ENCODE data around the gene GIMD1.

DNA sequence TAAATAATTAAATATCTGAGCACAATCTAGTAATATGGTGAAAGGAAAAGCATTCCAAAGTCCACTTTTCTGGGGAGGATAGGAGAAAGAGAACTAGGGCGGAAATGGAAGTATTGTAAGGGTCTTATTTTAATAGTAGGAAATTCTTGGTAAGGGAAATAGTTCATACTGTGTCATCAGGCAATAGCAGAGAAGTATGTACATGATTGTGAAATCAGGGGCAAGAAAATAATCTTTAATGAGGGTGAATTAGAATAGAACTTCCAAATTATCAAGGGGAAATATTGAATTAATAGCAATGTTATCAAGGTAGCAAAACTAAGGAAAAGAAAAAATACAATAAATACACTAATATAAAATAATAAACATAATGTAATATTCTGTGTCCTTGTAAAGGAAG, 14.8 kb downstream of the GIMD1 start:
- TF ChIP-seq, protein P1, sequence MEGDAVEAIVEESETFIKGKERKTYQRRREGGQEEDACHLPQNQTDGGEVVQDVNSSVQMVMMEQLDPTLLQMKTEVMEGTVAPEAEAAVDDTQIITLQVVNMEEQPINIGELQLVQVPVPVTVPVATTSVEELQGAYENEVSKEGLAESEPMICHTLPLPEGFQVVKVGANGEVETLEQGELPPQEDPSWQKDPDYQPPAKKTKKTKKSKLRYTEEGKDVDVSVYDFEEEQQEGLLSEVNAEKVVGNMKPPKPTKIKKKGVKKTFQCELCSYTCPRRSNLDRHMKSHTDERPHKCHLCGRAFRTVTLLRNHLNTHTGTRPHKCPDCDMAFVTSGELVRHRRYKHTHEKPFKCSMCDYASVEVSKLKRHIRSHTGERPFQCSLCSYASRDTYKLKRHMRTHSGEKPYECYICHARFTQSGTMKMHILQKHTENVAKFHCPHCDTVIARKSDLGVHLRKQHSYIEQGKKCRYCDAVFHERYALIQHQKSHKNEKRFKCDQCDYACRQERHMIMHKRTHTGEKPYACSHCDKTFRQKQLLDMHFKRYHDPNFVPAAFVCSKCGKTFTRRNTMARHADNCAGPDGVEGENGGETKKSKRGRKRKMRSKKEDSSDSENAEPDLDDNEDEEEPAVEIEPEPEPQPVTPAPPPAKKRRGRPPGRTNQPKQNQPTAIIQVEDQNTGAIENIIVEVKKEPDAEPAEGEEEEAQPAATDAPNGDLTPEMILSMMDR (IDR thresholded peaks at IDR 0.05; ENCODE audit: low read depth, low read length, poor library complexity, severe bottlenecking) = no peak
- TF ChIP-seq EZH2phosphoT487 (IDR thresholded peaks at IDR 0.05; ENCODE audit: borderline replicate concordance, low read length) = no peak
